ENCODE measurements around the gene RNF214.
A peak's percentile ranks its signal among the peaks of the same experiment; 100 is the strongest.
"Not testable (repeated sequence)": the region's sequence is repeated elsewhere in the genome, so short reads cannot be mapped to it uniquely, and the experiment has no call there.

Gene RNF214

GRCh38 chr11:117200813-117201657 is 31.4 kb upstream of the RNF214 start:
- Mint-ChIP-seq H3K9me3 (no peaks in the 10 kb centered on the region), H3K27ac (ENCODE audit: low read depth) (peak overlapping the region; percentile 67), H3K4me1 (peaks cover 24% of the 10 kb centered on the region), H3K27me3 (no peaks in the 10 kb centered on the region), H3K36me3 (ENCODE audit: insufficient read depth) (peaks cover 40% of the 10 kb centered on the region), H3K4me3 (no peak overlapping the region)
- DNase-seq (ENCODE audit: low spot score in 2 of 2) (no peak), ATAC-seq (replicated peaks; ENCODE audit: extremely low read depth, poor library complexity, severe bottlenecking) (no peak)

GRCh38 chr11:117201658-117202305 is 30.7 kb upstream of the RNF214 start:
- DNase-seq (ENCODE audit: low spot score in 2 of 2) (no peak), ATAC-seq (replicated peaks; ENCODE audit: extremely low read depth, poor library complexity, severe bottlenecking) (no peak)
- H3K27ac Mint-ChIP-seq (ENCODE audit: low read depth) = no peak overlapping the region
- peaks cover 40% of the 10 kb centered on the region for H3K36me3 Mint-ChIP-seq (ENCODE audit: insufficient read depth)
- H3K4me1 Mint-ChIP-seq = peaks cover 24% of the 10 kb centered on the region
- no peak overlapping the region for H3K4me3 Mint-ChIP-seq
- H3K27me3 Mint-ChIP-seq = no peaks in the 10 kb centered on the region
- no peaks in the 10 kb centered on the region for H3K9me3 Mint-ChIP-seq

GRCh38 chr11:117202386-117203068 is 29.9 kb upstream of the RNF214 start:
- DNase-seq (ENCODE audit: low spot score in 2 of 2) = no peak
- no peak overlapping the region for H3K27ac Mint-ChIP-seq (ENCODE audit: low read depth)
- H3K36me3 Mint-ChIP-seq (ENCODE audit: insufficient read depth) = peaks cover 37% of the 10 kb centered on the region
- H3K9me3 Mint-ChIP-seq = no peaks in the 10 kb centered on the region
- no peak overlapping the region for H3K4me3 Mint-ChIP-seq
- ATAC-seq (replicated peaks; ENCODE audit: extremely low read depth, poor library complexity, severe bottlenecking) = no peak
- peaks cover 21% of the 10 kb centered on the region for H3K4me1 Mint-ChIP-seq
- H3K27me3 Mint-ChIP-seq = no peaks in the 10 kb centered on the region

GRCh38 chr11:117203069-117203407 is 29.4 kb upstream of the RNF214 start:
- ATAC-seq (replicated peaks; ENCODE audit: extremely low read depth, poor library complexity, severe bottlenecking) = no peak
- Mint-ChIP-seq H3K36me3 (ENCODE audit: insufficient read depth) (peaks cover 37% of the 10 kb centered on the region), H3K27ac (ENCODE audit: low read depth) (no peak overlapping the region), H3K9me3 (no peaks in the 10 kb centered on the region), H3K4me1 (peaks cover 18% of the 10 kb centered on the region), H3K27me3 (no peaks in the 10 kb centered on the region), H3K4me3 (no peak overlapping the region)
- no peak for DNase-seq (ENCODE audit: low spot score in 2 of 2)

GRCh38 chr11:117204283-117205080 is 28.0 kb upstream of the RNF214 start:
- DNase-seq (ENCODE audit: low spot score in 2 of 2) (no peak), ATAC-seq (replicated peaks; ENCODE audit: extremely low read depth, poor library complexity, severe bottlenecking) (no peak)
- H3K9me3 Mint-ChIP-seq = no peaks in the 10 kb centered on the region
- H3K36me3 Mint-ChIP-seq (ENCODE audit: insufficient read depth) = peaks cover 30% of the 10 kb centered on the region
- H3K27ac Mint-ChIP-seq (ENCODE audit: low read depth) = peak overlapping the region; percentile 83
- H3K4me3 Mint-ChIP-seq = no peak overlapping the region
- H3K27me3 Mint-ChIP-seq = no peaks in the 10 kb centered on the region
- H3K4me1 Mint-ChIP-seq = peaks cover 18% of the 10 kb centered on the region

GRCh38 chr11:117205211-117205818 is 27.2 kb upstream of the RNF214 start:
- DNase-seq (ENCODE audit: low spot score in 2 of 2) (no peak), ATAC-seq (replicated peaks; ENCODE audit: extremely low read depth, poor library complexity, severe bottlenecking) (no peak)
- Mint-ChIP-seq H3K9me3 (no peaks in the 10 kb centered on the region), H3K4me3 (no peak overlapping the region), H3K27ac (ENCODE audit: low read depth) (peak overlapping the region; percentile 83), H3K36me3 (ENCODE audit: insufficient read depth) (peaks cover 27% of the 10 kb centered on the region), H3K27me3 (no peaks in the 10 kb centered on the region), H3K4me1 (peaks cover 18% of the 10 kb centered on the region)

GRCh38 chr11:117206111-117206510 is 26.4 kb upstream of the RNF214 start:
- not testable (repeated sequence) for DNase-seq (ENCODE audit: low spot score in 2 of 2); H3K9me3 Mint-ChIP-seq; H3K4me3 Mint-ChIP-seq; H3K27ac Mint-ChIP-seq (ENCODE audit: low read depth); H3K27me3 Mint-ChIP-seq; ATAC-seq (replicated peaks; ENCODE audit: extremely low read depth, poor library complexity, severe bottlenecking)
- Mint-ChIP-seq H3K4me1 (peaks cover 11% of the 10 kb centered on the region), H3K36me3 (ENCODE audit: insufficient read depth) (peaks cover 31% of the 10 kb centered on the region)

GRCh38 chr11:117206859-117207258 is 25.6 kb upstream of the RNF214 start:
- not testable (repeated sequence) for DNase-seq (ENCODE audit: low spot score in 2 of 2); ATAC-seq (replicated peaks; ENCODE audit: extremely low read depth, poor library complexity, severe bottlenecking); H3K9me3 Mint-ChIP-seq; H3K4me3 Mint-ChIP-seq; H3K27ac Mint-ChIP-seq (ENCODE audit: low read depth); H3K27me3 Mint-ChIP-seq
- peaks cover 16% of the 10 kb centered on the region for H3K4me1 Mint-ChIP-seq
- H3K36me3 Mint-ChIP-seq (ENCODE audit: insufficient read depth) = peaks cover 34% of the 10 kb centered on the region

- H3K27me3 Mint-ChIP-seq; H3K27ac Mint-ChIP-seq (ENCODE audit: low read depth); DNase-seq (ENCODE audit: low spot score in 2 of 2); ATAC-seq (replicated peaks; ENCODE audit: extremely low read depth, poor library complexity, severe bottlenecking); H3K4me3 Mint-ChIP-seq; H3K9me3 Mint-ChIP-seq: not testable (repeated sequence)
- H3K36me3 Mint-ChIP-seq (ENCODE audit: insufficient read depth) = peaks cover 40% of the 10 kb centered on the region
- peaks cover 16% of the 10 kb centered on the region for H3K4me1 Mint-ChIP-seq
Measured at GRCh38 chr11:117207481-117207880, 25.0 kb upstream of the RNF214 start.

GRCh38 chr11:117208710-117209109 is 23.8 kb upstream of the RNF214 start:
- H3K27ac Mint-ChIP-seq (ENCODE audit: low read depth); ATAC-seq (replicated peaks; ENCODE audit: extremely low read depth, poor library complexity, severe bottlenecking); H3K9me3 Mint-ChIP-seq; H3K27me3 Mint-ChIP-seq; H3K4me1 Mint-ChIP-seq; H3K4me3 Mint-ChIP-seq; DNase-seq (ENCODE audit: low spot score in 2 of 2): not testable (repeated sequence)
- peaks cover 47% of the 10 kb centered on the region for H3K36me3 Mint-ChIP-seq (ENCODE audit: insufficient read depth)

GRCh38 chr11:117209351-117210125 is 22.9 kb upstream of the RNF214 start:
- Mint-ChIP-seq H3K36me3 (ENCODE audit: insufficient read depth) (peaks cover 51% of the 10 kb centered on the region), H3K4me1 (peaks cover 12% of the 10 kb centered on the region), H3K27ac (ENCODE audit: low read depth) (peak overlapping the region; percentile 10)
- not testable (repeated sequence) for H3K4me3 Mint-ChIP-seq; H3K9me3 Mint-ChIP-seq; DNase-seq (ENCODE audit: low spot score in 2 of 2); H3K27me3 Mint-ChIP-seq; ATAC-seq (replicated peaks; ENCODE audit: extremely low read depth, poor library complexity, severe bottlenecking)
